A673 (cell line): ENCODE data around the gene WDR7. TPM values are rescaled to one million over a fixed set of nuclear protein-coding genes. Genes with fewer than 3 reads are reported as not detected.
A peak's percentile ranks its signal among the peaks of the same experiment; 100 is the strongest.

ENCODE experiments used
- BruUV-seq: library from RNA; stranded (reverse); fragments of 400-500 nt; replicated peaks from 2 replicates; lab custom pipeline; 2021; lab: Mats Ljungman, UMichigan
- CTCF ChIA-PET: fragments of 300-600 bp; sonication (Branson Sonifier 250); formaldehyde crosslinking; loops from one replicate; lab custom pipeline; 2022; ENCODE audit warnings: antibody characterized with exemption; lab: Charles Lee
- POLR2A ChIA-PET: fragments of 300-600 bp; sonication (Branson Sonifier 250); formaldehyde crosslinking; loops from one replicate; lab custom pipeline; 2022; ENCODE audit warnings: antibody characterized with exemption; ENCODE audit not compliant: low non-redundant PET; lab: Charles Lee
- DNase-seq: peaks from one replicate; pipeline ENCODE4 v3.0.0-alpha.2; 2015; ENCODE audit warnings: low spot score
- H3K27ac ChIP-seq: fragments of 200-600 bp; sonication (generic); 2 replicates; pipeline ENCODE4 v1.5.1; 2016; ENCODE audit warnings: mixed run types, low read depth, mild to moderate bottlenecking, mixed read lengths, antibody characterized with exemption, low read length; ENCODE audit not compliant: poor library complexity, severe bottlenecking
- H3K27me3 ChIP-seq: fragments of 200-600 bp; sonication (generic); replicated peaks from 2 replicates; pipeline ENCODE4 v1.6.1; 2017; ENCODE audit warnings: mixed run types, low read depth, mild to moderate bottlenecking, mixed read lengths, antibody characterized with exemption, low read length; ENCODE audit not compliant: insufficient read depth, poor library complexity
- H3K36me3 ChIP-seq: fragments of 200-600 bp; sonication (generic); 2 replicates; pipeline ENCODE4 v1.6.1; 2016; ENCODE audit warnings: mixed run types, mild to moderate bottlenecking, mixed read lengths, antibody characterized with exemption, low read length; ENCODE audit not compliant: insufficient read depth, poor library complexity, severe bottlenecking
- H3K4me1 ChIP-seq: fragments of 200-600 bp; sonication (generic); 2 replicates; pipeline ENCODE4 v1.6.1; 2017; ENCODE audit warnings: mixed run types, mild to moderate bottlenecking, mixed read lengths, antibody characterized with exemption, low read length; ENCODE audit not compliant: insufficient read depth, poor library complexity, severe bottlenecking
- H3K4me3 ChIP-seq: fragments of 200-600 bp; sonication (generic); 2 replicates; pipeline ENCODE4 v1.5.1; 2016; ENCODE audit warnings: low read depth, mixed run types, mild to moderate bottlenecking, mixed read lengths, low read length; ENCODE audit not compliant: poor library complexity, severe bottlenecking
- H3K9me3 ChIP-seq: fragments of 200-600 bp; sonication (generic); 2 replicates; pipeline ENCODE4 v1.6.1; 2016; ENCODE audit warnings: mixed run types, low read depth, mild to moderate bottlenecking, mixed read lengths, antibody characterized with exemption, low read length; ENCODE audit not compliant: poor library complexity, severe bottlenecking
- EZH2 ChIP-seq: fragments of 200-600 bp; sonication (generic); IDR thresholded peaks from 2 replicates; pipeline ENCODE4 v1.6.1; 2017; ENCODE audit warnings: borderline replicate concordance, low read depth, mild to moderate bottlenecking, mixed read lengths, antibody characterized with exemption, low read length; ENCODE audit not compliant: poor library complexity, severe bottlenecking
- intact Hi-C: fragments of 100-400 bp; cut with micrococcal nuclease; formaldehyde crosslinking; loops from one replicate; pipeline ENCODE4 v1.10.0; 2022; ENCODE audit not compliant: unreplicated experiment
- total RNA-seq: library from RNA; stranded (reverse); gene quantifications from 2 replicates; pipeline ENCODE4 v1.2.3, GENCODE V29; 2021
- TF ChIP-seq, protein P1 (sequence below): fragments of 300-800, 200-600 bp; sonication (generic); conservative IDR thresholded peaks from 2 replicates; pipeline ENCODE4 v1.5.1; 2017; ENCODE audit warnings: low read depth, mild to moderate bottlenecking, antibody characterized with exemption, low read length, moderate library complexity, mixed read lengths

The WDR7 gene
- total RNA-seq, 1 experiment from 2014 or later: 21.2 TPM

DNA sequence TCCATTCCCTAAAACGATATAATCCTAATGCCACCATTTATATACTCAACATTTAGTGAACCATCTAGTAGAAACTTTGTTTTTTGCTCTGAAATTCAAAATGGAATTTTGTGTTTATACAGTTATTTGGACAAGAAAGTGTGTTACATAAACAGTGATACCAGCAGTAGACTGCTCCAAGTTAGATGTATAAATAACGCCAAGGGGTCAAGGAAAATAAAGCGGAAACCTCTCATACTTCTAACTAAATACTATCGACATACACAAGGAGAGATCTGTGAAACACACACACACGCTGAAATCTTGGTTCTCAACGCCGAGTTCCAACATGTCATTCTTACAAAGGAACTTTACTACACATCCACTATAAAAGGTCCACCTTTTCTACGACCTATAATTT is 14.0 kb upstream of the WDR7 start:
- ChIA-PET POLR2A (no interaction called here), CTCF (no interaction called here)
- TSS peak; percentile 60 for BruUV-seq
- H3K9me3 ChIP-seq: no peaks in the 10 kb centered on the region
- H3K27ac ChIP-seq: peak overlapping the region; percentile 97
- H3K4me1 ChIP-seq: peaks cover 9% of the 10 kb centered on the region
- intact Hi-C loops: no loop called here
- H3K36me3 ChIP-seq: peaks cover 4% of the 10 kb centered on the region
- no peak for DNase-seq
- TF ChIP-seq EZH2: no peak
- TF ChIP-seq, protein P1, sequence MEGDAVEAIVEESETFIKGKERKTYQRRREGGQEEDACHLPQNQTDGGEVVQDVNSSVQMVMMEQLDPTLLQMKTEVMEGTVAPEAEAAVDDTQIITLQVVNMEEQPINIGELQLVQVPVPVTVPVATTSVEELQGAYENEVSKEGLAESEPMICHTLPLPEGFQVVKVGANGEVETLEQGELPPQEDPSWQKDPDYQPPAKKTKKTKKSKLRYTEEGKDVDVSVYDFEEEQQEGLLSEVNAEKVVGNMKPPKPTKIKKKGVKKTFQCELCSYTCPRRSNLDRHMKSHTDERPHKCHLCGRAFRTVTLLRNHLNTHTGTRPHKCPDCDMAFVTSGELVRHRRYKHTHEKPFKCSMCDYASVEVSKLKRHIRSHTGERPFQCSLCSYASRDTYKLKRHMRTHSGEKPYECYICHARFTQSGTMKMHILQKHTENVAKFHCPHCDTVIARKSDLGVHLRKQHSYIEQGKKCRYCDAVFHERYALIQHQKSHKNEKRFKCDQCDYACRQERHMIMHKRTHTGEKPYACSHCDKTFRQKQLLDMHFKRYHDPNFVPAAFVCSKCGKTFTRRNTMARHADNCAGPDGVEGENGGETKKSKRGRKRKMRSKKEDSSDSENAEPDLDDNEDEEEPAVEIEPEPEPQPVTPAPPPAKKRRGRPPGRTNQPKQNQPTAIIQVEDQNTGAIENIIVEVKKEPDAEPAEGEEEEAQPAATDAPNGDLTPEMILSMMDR: no peak
- H3K4me3 ChIP-seq: peak overlapping the region; percentile 91
- H3K27me3 ChIP-seq: no peaks in the 10 kb centered on the region

DNA sequence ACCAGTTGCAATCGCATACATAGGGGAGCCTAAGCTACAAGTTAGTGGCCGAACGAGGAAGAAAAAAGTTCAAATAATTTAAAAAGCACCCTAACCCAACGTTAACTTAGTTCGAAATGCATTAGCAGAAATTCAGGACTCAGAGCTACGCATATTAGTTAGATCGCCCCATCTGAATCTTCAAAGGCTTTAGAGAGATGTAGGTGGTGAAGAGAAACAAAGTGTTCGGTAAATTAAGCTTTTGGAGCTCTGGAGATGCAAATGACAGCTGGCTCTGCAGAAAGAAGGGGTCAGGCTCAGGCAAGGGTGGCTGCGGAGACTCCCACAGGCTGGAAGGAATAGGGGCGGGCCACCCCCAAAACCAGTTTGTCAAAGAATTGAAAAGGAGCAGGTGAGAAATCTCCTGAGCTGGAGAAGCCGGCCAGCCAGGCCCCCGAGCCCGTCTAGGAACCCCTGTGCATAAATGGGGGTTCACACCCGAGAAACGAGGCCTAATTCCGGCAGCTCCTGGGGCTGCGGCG is 13.4 kb upstream of the WDR7 start:
- Histone ChIP-seq H3K27me3 (no peaks in the 10 kb centered on the region), H3K4me1 (peaks cover 9% of the 10 kb centered on the region), H3K9me3 (no peaks in the 10 kb centered on the region), H3K4me3 (peak overlapping the region; percentile 91), H3K27ac (peak overlapping the region; percentile 97), H3K36me3 (peaks cover 4% of the 10 kb centered on the region)
- TF ChIP-seq, protein P1: no peak
- TF ChIP-seq EZH2: no peak
- POLR2A ChIA-PET: interaction anchor here (0.9 kb wide), 1 partner anchor 227 kb away, joined by 19 read pairs; no protein-coding TSS in a partner anchor
- CTCF ChIA-PET: no interaction called here
- intact Hi-C loops: no loop called here
- DNase-seq: peak; percentile 4
- BruUV-seq: no TSS peak

DNA sequence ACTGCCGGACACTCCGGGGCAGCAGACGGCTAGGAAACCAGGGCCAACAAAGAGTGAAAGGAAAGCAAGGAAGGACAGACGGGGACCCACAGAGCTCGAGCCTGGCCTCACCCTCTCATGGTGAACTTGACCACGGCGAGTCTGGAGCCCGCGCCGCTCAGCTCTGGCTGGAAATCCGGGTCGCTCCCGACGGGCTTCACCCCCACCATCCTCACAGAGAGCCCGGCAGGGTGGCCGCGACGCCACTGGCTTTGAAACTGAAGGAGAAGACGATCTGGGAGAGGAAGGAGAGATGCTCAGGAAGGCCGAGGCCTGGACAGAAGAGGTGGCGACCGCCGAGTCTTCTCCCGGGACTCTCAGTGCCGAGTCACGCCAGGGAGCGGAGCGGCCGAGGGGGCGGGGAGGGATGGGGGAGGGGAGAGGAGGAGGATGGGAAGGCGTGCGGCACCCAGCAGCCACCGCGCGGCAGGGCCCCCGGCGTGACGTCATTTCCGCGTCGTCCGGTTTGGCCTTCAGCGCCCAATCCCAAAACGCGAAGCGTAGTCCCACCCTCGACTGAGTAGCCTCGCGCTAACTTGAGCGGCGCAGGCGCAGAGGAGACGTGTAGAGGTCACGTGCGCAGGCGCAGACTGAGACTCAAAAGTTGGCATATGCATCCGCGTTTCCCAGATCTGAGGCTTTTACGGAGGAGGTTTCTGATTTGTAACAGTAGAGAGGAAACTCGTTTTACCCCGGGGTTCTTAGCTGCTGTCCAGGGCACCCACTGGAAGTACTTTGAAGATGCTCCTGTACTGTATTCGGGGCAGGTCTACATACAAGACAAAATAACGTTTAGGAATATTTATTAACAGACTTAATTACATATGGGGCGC is 12.7 kb upstream of the WDR7 start, which contains the start of gene TXNL1:
Gene TXNL1 (minus strand): TSS at position 361 of the 872 bp plus-strand sequence. CDS start 152 bp downstream, at position 209.
- ChIA-PET POLR2A (interaction anchor here (0.9 kb wide), 1 partner anchor 228 kb away, joined by 19 read pairs; no protein-coding TSS in a partner anchor), CTCF (no interaction called here)
- Histone ChIP-seq H3K27ac (peak within 1 kb of the TSS; percentile 97), H3K4me1 (peaks cover 9% of the 10 kb centered on the region), H3K36me3 (peaks cover 2% of the 10 kb centered on the region), H3K4me3 (peak within 1 kb of the TSS; percentile 91), H3K9me3 (no peaks in the 10 kb centered on the region), H3K27me3 (no peaks in the 10 kb centered on the region)
- DNase-seq: peak; percentile 99
- intact Hi-C loops: no loop called here
- TF ChIP-seq, protein P1: no peak
- TF ChIP-seq EZH2: no peak
- BruUV-seq: no TSS peak
